Neural progenitor cell (in vitro differentiated cells): ENCODE data around the gene TSSK2.

Experiments
- EZH2 ChIP-seq: fragments of 200-600 bp; sonication (generic); IDR thresholded peaks from 2 replicates; pipeline ENCODE4 v1.6.1; 2017; ENCODE audit warnings: antibody characterized with exemption, mild to moderate bottlenecking, moderate library complexity
- EZH2phosphoT487 ChIP-seq: fragments of 200-600 bp; sonication (generic); IDR thresholded peaks from 2 replicates; pipeline ENCODE4 v1.6.1; 2017; ENCODE audit warnings: antibody characterized with exemption
- TF ChIP-seq, protein P1 (sequence below): fragments of 200-600 bp; sonication (generic); IDR thresholded peaks from 2 replicates; pipeline ENCODE4 v1.5.1; 2017; ENCODE audit warnings: antibody characterized with exemption, mild to moderate bottlenecking

DNA sequence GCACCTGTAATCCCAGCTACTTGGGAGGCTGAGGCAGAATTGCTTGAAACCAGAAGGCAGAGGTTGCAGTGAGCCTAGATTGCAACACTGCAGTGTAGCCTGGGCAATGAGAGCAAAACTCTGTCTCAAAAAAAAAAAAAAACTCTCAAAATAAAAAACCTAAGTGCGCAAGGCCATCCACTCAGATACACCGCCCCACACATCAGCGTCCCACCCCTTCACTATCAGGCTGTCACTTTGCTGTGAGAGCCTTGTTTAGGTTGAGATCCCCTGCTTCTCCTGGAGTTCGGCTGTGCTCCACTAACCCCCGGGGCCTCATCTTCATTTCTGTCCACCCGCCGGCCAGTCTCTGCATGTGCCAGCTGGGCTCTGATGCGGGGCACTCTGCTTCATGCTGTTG lies 35.3 kb downstream of the TSSK2 start:
- TF ChIP-seq, protein P1, sequence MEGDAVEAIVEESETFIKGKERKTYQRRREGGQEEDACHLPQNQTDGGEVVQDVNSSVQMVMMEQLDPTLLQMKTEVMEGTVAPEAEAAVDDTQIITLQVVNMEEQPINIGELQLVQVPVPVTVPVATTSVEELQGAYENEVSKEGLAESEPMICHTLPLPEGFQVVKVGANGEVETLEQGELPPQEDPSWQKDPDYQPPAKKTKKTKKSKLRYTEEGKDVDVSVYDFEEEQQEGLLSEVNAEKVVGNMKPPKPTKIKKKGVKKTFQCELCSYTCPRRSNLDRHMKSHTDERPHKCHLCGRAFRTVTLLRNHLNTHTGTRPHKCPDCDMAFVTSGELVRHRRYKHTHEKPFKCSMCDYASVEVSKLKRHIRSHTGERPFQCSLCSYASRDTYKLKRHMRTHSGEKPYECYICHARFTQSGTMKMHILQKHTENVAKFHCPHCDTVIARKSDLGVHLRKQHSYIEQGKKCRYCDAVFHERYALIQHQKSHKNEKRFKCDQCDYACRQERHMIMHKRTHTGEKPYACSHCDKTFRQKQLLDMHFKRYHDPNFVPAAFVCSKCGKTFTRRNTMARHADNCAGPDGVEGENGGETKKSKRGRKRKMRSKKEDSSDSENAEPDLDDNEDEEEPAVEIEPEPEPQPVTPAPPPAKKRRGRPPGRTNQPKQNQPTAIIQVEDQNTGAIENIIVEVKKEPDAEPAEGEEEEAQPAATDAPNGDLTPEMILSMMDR, result no peak
- no peak for TF ChIP-seq EZH2phosphoT487
- TF ChIP-seq EZH2, result no peak
